Hindlimb muscle (tissue), 1 donor: Measurements from ENCODE around the gene TMEM244. TPM values are rescaled to one million over a fixed set of nuclear protein-coding genes. Genes with fewer than 3 reads are reported as not detected.
"Not testable (repeated sequence)": the region's sequence is repeated elsewhere in the genome, so short reads cannot be mapped to it uniquely, and the experiment has no call there.

Experiments
- DNase-seq: peaks from one replicate; pipeline ENCODE4 v3.0.0-alpha.2; 2013
- polyA plus RNA-seq: library from polyadenylated mRNA; unstranded; fragments of 120-200 nt; gene quantifications from one replicate; pipeline ENCODE4 v1.2.1, GENCODE V29; 2013; ENCODE audit not compliant: insufficient read length

Gene TMEM244
- polyA plus RNA-seq, 1 donor, result not detected

GRCh38 chr6:129807141-129807540 is 54.0 kb downstream of the TMEM244 start:
- DNase-seq, result not testable (repeated sequence)

- DNase-seq, result not testable (repeated sequence)
These were observed 58.2 kb downstream of the TMEM244 start for GRCh38 chr6:129802920-129803319.

- no peak for DNase-seq
These were observed 59.2 kb downstream of the TMEM244 start for GRCh38 chr6:129801909-129802308.

- no peak for DNase-seq
These were observed 65.9 kb downstream of the TMEM244 start for GRCh38 chr6:129795261-129795660.

GRCh38 chr6:129793447-129793846 is 67.7 kb downstream of the TMEM244 start:
- no peak for DNase-seq

GRCh38 chr6:129792049-129792448 is 69.1 kb downstream of the TMEM244 start:
- DNase-seq, result no peak

- DNase-seq, result no peak
These were observed 70.3 kb downstream of the TMEM244 start for GRCh38 chr6:129790785-129791184.

- no peak for DNase-seq
These were observed 71.1 kb downstream of the TMEM244 start for GRCh38 chr6:129789974-129790373.

GRCh38 chr6:129787816-129788215 is 73.3 kb downstream of the TMEM244 start:
- DNase-seq, result no peak

GRCh38 chr6:129786548-129786947 is 74.6 kb downstream of the TMEM244 start:
- no peak for DNase-seq

- no peak for DNase-seq
These were observed 75.4 kb downstream of the TMEM244 start for GRCh38 chr6:129785756-129786135.

GRCh38 chr6:129785047-129785755 is 75.9 kb downstream of the TMEM244 start:
- no peak for DNase-seq

Other genes with a start within 250 kb of the TMEM244 start
- 18.1 TPM for gene ARHGAP18, start 151.1 kb downstream of the TMEM244 start, polyA plus RNA-seq
- gene L3MBTL3, start 157.3 kb upstream of the TMEM244 start, polyA plus RNA-seq, result 4.9 TPM